CD4-positive, alpha-beta T cell treated with Interleukin-10 for 1 hour (primary cell): Measurements from ENCODE around the gene ATF3.
A peak's percentile ranks its signal among the peaks of the same experiment; 100 is the strongest.
"Not testable (repeated sequence)": the region's sequence is repeated elsewhere in the genome, so short reads cannot be mapped to it uniquely, and the experiment has no call there.

ENCODE experiments used
- DNase-seq: peaks from one replicate; pipeline ENCODE4 v3.0.0-alpha.2; 2020

ATF3 gene

GRCh38 chr1:212655668-212656440, 47.3 kb downstream of the ATF3 start:
- no peak for DNase-seq

- DNase-seq = no peak
These were observed 48.2 kb downstream of the ATF3 start for GRCh38 chr1:212656730-212657129.

DNA sequence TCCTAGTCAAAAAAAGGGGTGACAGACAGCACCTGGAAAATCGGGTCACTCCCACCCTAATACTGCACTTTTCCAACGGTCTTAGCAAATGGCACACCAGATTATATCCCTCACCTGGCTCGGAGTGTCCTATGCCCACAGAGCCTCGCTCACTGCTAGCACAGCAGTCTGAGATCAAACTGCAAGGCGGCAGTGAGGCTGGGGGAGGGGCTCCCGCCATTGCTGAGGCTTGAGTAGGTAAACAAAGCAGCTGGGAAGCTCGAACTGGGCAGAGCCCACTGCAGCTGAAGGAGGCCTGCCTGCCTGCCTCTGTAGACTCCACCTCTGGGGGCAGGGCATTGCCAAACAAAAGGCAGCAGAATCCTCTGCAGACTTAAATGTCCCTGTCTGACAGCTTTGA, 49.7 kb downstream of the ATF3 start:
- not testable (repeated sequence) for DNase-seq

DNA sequence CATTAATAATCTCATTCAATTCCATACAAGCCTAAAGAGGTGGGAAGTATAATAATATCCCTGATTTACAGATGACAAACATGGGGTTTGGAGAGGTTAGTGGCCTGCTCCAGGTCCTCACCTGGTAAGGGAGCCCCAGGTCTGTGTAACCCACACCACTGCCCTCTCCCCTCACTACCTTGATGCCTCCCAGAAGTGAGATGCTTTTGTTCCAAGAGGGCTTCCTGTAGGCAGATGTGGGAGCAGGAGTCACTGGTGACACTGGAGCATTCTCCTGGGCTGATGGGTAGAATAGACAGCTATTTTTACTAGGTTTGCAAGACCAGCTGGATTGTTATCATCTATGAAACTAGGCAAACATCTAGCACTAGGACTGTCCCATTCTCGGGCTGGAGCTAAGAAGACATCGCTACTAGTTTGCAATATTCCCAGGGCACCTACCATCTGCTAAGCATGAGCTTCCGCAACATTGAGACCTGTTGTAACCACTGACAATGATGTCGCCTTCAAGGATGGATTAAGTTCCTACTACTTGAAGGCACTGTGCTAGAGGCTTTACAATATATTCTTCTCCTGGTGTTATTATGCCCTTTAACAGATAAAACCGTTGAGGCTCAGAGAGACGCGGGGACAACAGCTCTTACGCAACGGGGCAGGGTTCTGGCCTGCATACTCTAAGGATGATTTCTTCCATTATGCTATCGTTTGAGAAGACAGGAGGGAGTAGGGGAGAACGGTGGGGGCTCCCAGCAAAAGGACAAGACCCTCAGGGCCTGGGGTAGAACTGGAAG, 56.0 kb downstream of the ATF3 start:
- no peak for DNase-seq

DNA sequence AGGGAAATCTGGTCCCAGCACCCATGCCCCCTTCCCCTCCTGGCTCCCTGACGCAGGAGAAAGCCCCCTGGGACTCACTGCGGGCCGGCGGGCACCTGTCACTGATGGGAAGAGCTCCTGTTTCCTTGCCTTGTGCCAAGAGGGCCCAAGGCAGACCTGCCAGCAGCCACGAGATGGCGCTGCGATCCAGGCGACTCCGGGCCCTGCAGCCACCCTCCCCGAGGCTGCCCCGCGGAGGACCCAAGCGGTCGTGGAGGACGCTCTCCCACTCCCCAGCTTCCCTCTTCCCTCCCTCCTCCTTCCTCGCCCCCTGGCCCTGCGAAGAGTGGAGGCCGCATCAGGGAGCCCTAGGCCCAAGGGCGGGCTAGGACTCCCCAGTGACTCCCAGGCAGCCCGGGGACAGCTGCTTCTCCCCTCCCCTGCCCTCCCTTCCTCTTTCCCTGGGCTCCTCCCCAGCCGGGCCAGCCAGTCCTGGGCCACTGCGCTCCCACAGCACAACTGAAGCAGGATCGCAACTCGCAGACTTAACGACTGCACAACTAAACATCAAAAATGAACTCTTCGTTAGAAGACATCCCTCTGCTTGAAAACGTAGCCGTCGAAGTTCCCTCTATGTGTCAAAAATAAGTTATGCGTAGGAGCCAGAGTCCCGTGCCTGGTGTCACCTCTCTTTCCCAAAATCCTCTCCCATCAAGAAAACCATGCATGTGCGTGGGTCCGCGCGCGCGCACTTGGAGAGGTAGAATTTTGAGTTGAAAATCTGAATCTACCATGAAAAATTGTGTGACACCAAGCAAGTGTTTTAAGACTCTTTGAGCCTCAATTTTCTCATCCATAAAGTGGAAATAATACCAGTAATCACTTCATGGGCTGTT, 56.9 kb downstream of the ATF3 start:
- peak; percentile 76 for DNase-seq

- no peak for DNase-seq
These were observed 57.7 kb downstream of the ATF3 start for GRCh38 chr1:212666116-212666775.

- peak; percentile 25 for DNase-seq
These were observed 58.9 kb downstream of the ATF3 start for GRCh38 chr1:212667223-212668139.

GRCh38 chr1:212668477-212668876, 59.9 kb downstream of the ATF3 start:
- no peak for DNase-seq

DNA sequence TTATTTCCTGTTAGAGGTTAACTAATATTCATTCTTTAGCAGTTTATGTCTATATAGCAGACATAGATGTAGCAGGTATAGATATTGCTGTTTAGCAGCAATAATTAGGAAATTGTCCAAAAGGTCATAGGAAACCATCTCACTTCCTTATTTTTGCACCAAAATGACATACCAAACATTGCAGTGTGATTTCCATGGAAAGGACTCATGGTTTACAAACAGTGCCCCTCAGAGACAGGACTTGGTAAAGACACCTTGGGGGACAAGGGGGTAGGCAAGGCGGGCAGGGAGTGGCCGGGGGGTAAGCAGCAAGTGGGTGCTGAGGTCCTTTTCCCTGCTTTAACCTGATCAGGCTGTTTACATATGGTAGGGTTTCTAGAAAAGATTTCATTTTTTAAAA, 60.5 kb downstream of the ATF3 start:
- no peak for DNase-seq

DNA sequence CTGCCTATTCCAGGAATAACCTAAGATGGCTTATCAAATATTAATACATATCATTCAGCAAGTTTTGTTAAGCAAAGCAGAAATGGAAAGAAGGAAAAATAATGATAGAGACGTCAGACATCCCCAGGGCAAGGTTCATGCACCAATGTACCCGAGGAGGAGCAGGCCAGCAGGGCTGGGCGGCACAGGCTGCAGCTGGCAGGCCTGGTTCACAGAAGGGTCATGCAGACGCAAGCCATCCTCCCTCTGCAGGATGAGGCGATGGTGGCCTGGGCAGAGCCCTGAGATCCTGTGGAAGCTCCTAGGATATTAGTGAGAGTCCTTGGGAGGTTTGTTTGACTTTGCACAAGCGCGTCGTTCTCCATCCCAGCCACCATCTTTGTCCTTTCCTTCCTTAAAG, 61.0 kb downstream of the ATF3 start:
- no peak for DNase-seq

DNA sequence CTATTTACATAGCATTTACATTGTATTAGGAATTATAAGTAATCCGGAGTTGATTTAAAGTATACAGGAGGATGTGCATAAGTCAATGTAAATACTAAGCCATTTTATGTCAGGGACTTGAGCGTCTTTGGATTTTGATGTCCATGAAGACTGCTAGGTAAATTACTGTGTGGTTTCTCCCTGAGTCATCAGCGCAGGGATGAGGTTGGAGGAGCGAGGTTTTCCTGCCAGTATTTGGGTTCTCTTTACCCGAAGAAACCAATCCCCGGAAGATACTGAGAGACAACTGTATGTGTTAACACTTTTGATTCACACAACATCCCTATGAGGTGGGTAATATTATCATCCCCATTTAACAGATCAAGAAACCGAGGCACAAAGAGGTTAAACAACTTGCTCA, 61.7 kb downstream of the ATF3 start:
- DNase-seq = no peak
